ENCODE measurements around the gene LKAAEAR1.

Gene LKAAEAR1

DNA sequence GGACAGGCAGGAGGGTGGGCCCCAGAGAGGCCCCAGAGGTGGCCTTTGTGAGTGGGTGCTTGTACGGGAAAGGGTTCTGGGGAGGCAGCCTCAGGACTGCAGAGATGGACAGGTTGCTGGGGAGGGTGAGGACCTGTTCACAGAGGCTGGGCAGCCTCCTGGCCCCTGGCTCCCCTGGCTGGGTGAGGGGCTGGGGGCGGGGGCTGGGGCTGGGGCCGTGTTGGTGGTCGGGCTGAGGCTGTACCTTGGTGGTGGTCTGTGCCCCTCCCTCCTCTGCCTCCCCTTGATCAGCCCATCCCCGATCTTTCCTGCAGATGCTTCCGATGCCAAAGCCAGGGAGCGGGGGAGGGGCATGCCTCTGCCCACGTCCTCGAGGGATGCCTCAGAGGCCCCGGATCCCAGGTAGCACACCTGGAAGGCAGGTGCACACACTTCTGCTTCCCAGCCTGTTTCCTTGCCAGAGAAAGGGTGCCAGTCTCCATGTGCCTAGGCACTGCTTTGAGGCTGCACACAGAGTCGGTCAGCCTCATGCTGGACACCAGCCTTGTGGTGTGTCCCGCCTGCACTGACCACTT lies 16.4 kb downstream of the LKAAEAR1 start:
- Histone ChIP-seq H3K36me3 (ENCODE audit: insufficient read depth, low read length) (peaks cover 8% of the 10 kb centered on the region), H3K4me3 (ENCODE audit: low read depth in 1 of 2, low read length in 2 of 2) (no peak overlapping the region), H3K9me3 (ENCODE audit: insufficient read depth, low read length, severe bottlenecking) (no peaks in the 10 kb centered on the region), H3K79me2 (ENCODE audit: insufficient read depth, low read length) (peaks cover 5% of the 10 kb centered on the region; the same call in 1 of the 2 replicates), H3K9ac (ENCODE audit: low read depth, low read length) (no peak overlapping the region), H3K4me1 (ENCODE audit: insufficient read depth, low read length) (peaks cover 24% of the 10 kb centered on the region), H3K27me3 (ENCODE audit: insufficient read depth, low read length, poor library complexity) (no peaks in the 10 kb centered on the region), H2AFZ (ENCODE audit: low read depth, low read length) (no peak overlapping the region), H3K27ac (ENCODE audit: low read length) (no peak overlapping the region), H3K4me2 (ENCODE audit: insufficient read depth, low read length) (no peak overlapping the region), H4K20me1 (ENCODE audit: insufficient read depth, low read length) (peaks cover 27% of the 10 kb centered on the region)
- DNase-seq (no peak), ATAC-seq (ENCODE audit: insufficient read depth, low read depth) (no peak)
- no peak for TF ChIP-seq EZH2 (IDR thresholded peaks at IDR 0.05; ENCODE audit: borderline replicate concordance, low read depth, low read length, severe bottlenecking)
- TF ChIP-seq, protein P1, sequence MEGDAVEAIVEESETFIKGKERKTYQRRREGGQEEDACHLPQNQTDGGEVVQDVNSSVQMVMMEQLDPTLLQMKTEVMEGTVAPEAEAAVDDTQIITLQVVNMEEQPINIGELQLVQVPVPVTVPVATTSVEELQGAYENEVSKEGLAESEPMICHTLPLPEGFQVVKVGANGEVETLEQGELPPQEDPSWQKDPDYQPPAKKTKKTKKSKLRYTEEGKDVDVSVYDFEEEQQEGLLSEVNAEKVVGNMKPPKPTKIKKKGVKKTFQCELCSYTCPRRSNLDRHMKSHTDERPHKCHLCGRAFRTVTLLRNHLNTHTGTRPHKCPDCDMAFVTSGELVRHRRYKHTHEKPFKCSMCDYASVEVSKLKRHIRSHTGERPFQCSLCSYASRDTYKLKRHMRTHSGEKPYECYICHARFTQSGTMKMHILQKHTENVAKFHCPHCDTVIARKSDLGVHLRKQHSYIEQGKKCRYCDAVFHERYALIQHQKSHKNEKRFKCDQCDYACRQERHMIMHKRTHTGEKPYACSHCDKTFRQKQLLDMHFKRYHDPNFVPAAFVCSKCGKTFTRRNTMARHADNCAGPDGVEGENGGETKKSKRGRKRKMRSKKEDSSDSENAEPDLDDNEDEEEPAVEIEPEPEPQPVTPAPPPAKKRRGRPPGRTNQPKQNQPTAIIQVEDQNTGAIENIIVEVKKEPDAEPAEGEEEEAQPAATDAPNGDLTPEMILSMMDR (IDR thresholded peaks at IDR 0.05; ENCODE audit: borderline replicate concordance, extremely low read depth, low read length, poor library complexity, severe bottlenecking): no peak

DNA sequence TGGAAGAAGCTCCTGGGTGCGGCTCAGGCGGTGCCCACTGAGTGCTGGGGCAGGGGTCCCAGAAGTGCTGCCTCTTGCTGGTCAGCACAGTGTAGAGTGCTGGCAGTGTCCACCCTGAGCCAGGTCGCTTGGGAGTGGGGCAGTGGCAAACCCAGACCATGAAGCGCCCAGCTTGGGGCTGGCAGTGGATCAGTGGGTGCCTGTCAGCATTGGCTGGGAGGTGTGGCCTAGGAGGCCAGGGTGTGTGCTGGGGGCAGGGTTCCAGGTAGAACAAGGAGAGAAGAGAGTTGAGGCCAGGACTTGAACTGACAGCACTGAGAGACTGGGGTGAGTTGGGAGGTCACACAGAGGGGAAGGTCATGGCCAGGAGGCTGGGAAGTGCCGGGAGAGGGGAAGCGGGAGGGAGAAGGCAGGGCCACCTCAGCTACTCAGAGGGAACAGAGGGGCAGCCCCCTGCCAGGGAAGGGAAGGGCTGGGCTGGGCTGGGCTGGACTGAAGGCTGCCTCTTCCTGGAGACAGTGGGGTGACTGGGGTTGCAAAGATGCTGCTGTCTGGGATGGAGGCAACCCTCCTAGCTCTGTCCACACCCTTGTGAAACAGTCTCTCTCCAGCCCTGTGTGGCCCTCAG lies 17.1 kb downstream of the LKAAEAR1 start:
- H3K36me3 ChIP-seq (ENCODE audit: insufficient read depth, low read length): peaks cover under 1% of the 10 kb centered on the region; the same call in 1 of the 2 replicates
- no peaks in the 10 kb centered on the region for H3K9me3 ChIP-seq (ENCODE audit: insufficient read depth, low read length, severe bottlenecking)
- H3K4me3 ChIP-seq (ENCODE audit: low read depth in 1 of 2, low read length in 2 of 2): no peak overlapping the region
- H2AFZ ChIP-seq (ENCODE audit: low read depth, low read length): no peak overlapping the region
- ATAC-seq (ENCODE audit: insufficient read depth, low read depth): no peak
- no peak for TF ChIP-seq EZH2 (IDR thresholded peaks at IDR 0.05; ENCODE audit: borderline replicate concordance, low read depth, low read length, severe bottlenecking)
- TF ChIP-seq, protein P1 (IDR thresholded peaks at IDR 0.05; ENCODE audit: borderline replicate concordance, extremely low read depth, low read length, poor library complexity, severe bottlenecking): no peak
- no peak overlapping the region for H3K4me2 ChIP-seq (ENCODE audit: insufficient read depth, low read length)
- no peaks in the 10 kb centered on the region for H3K27me3 ChIP-seq (ENCODE audit: insufficient read depth, low read length, poor library complexity)
- no peak overlapping the region for H3K27ac ChIP-seq (ENCODE audit: low read length)
- no peak overlapping the region for H3K9ac ChIP-seq (ENCODE audit: low read depth, low read length)
- DNase-seq: no peak
- peaks cover 27% of the 10 kb centered on the region for H4K20me1 ChIP-seq (ENCODE audit: insufficient read depth, low read length)
- peaks cover 31% of the 10 kb centered on the region for H3K4me1 ChIP-seq (ENCODE audit: insufficient read depth, low read length)
- H3K79me2 ChIP-seq (ENCODE audit: insufficient read depth, low read length): peaks cover 5% of the 10 kb centered on the region; the same call in 1 of the 2 replicates

DNA sequence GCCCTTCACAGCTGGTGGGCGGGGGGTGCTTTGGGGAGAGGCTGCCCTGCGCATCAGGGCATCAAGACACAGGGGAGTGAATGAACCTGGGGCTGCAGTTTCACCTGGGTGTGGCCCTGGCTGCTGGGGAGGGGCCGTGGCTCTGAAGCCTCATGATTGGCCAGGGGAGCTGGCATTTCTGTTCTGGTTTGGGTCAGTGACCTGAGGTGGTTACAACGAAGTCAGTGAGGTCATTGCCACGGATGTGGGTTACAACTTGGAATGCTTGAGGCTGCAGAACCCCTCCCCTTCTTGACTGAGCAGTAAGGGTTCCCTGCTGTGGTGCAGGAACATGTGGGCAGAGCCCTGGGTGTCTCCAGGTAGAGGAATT lies 18.2 kb downstream of the LKAAEAR1 start:
- TF ChIP-seq, protein P1 (IDR thresholded peaks at IDR 0.05; ENCODE audit: borderline replicate concordance, extremely low read depth, low read length, poor library complexity, severe bottlenecking): no peak
- TF ChIP-seq EZH2 (IDR thresholded peaks at IDR 0.05; ENCODE audit: borderline replicate concordance, low read depth, low read length, severe bottlenecking): no peak
- no peak for ATAC-seq (ENCODE audit: insufficient read depth, low read depth)

More for the DNA sequence above, 18.2 kb downstream of the LKAAEAR1 start:
- no peak for DNase-seq
- H3K27ac ChIP-seq (ENCODE audit: low read length): no peak overlapping the region
- H3K4me1 ChIP-seq (ENCODE audit: insufficient read depth, low read length): peaks cover 34% of the 10 kb centered on the region
- H3K36me3 ChIP-seq (ENCODE audit: insufficient read depth, low read length): no peaks in the 10 kb centered on the region
- no peak overlapping the region for H3K4me2 ChIP-seq (ENCODE audit: insufficient read depth, low read length)
- H3K9me3 ChIP-seq (ENCODE audit: insufficient read depth, low read length, severe bottlenecking): no peaks in the 10 kb centered on the region
- no peak overlapping the region for H3K4me3 ChIP-seq (ENCODE audit: low read depth in 1 of 2, low read length in 2 of 2)
- H3K27me3 ChIP-seq (ENCODE audit: insufficient read depth, low read length, poor library complexity): no peaks in the 10 kb centered on the region
- H4K20me1 ChIP-seq (ENCODE audit: insufficient read depth, low read length): peaks cover 23% of the 10 kb centered on the region
- H3K9ac ChIP-seq (ENCODE audit: low read depth, low read length): no peak overlapping the region
- peaks cover 5% of the 10 kb centered on the region; the same call in 1 of the 2 replicates for H3K79me2 ChIP-seq (ENCODE audit: insufficient read depth, low read length)
- H2AFZ ChIP-seq (ENCODE audit: low read depth, low read length): no peak overlapping the region
